ENCODE results near the gene KLF5.

- TF ChIP-seq, protein P1, sequence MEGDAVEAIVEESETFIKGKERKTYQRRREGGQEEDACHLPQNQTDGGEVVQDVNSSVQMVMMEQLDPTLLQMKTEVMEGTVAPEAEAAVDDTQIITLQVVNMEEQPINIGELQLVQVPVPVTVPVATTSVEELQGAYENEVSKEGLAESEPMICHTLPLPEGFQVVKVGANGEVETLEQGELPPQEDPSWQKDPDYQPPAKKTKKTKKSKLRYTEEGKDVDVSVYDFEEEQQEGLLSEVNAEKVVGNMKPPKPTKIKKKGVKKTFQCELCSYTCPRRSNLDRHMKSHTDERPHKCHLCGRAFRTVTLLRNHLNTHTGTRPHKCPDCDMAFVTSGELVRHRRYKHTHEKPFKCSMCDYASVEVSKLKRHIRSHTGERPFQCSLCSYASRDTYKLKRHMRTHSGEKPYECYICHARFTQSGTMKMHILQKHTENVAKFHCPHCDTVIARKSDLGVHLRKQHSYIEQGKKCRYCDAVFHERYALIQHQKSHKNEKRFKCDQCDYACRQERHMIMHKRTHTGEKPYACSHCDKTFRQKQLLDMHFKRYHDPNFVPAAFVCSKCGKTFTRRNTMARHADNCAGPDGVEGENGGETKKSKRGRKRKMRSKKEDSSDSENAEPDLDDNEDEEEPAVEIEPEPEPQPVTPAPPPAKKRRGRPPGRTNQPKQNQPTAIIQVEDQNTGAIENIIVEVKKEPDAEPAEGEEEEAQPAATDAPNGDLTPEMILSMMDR (conservative IDR thresholded peaks at IDR 0.05; ENCODE audit: low read depth in 2 of 2), result no peak
- no peak for TF ChIP-seq EZH2phosphoT487 (IDR thresholded peaks at IDR 0.05; ENCODE audit: unreplicated experiment)
- TF ChIP-seq, protein P2, sequence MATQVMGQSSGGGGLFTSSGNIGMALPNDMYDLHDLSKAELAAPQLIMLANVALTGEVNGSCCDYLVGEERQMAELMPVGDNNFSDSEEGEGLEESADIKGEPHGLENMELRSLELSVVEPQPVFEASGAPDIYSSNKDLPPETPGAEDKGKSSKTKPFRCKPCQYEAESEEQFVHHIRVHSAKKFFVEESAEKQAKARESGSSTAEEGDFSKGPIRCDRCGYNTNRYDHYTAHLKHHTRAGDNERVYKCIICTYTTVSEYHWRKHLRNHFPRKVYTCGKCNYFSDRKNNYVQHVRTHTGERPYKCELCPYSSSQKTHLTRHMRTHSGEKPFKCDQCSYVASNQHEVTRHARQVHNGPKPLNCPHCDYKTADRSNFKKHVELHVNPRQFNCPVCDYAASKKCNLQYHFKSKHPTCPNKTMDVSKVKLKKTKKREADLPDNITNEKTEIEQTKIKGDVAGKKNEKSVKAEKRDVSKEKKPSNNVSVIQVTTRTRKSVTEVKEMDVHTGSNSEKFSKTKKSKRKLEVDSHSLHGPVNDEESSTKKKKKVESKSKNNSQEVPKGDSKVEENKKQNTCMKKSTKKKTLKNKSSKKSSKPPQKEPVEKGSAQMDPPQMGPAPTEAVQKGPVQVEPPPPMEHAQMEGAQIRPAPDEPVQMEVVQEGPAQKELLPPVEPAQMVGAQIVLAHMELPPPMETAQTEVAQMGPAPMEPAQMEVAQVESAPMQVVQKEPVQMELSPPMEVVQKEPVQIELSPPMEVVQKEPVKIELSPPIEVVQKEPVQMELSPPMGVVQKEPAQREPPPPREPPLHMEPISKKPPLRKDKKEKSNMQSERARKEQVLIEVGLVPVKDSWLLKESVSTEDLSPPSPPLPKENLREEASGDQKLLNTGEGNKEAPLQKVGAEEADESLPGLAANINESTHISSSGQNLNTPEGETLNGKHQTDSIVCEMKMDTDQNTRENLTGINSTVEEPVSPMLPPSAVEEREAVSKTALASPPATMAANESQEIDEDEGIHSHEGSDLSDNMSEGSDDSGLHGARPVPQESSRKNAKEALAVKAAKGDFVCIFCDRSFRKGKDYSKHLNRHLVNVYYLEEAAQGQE (IDR thresholded peaks at IDR 0.05; ENCODE audit: unreplicated experiment), result no peak
- no peak for TF ChIP-seq POLR2AphosphoS5 (IDR thresholded peaks at IDR 0.05; ENCODE audit: low read depth)
- no peak for TF ChIP-seq CREB1 (CRISPR knock-in tag; IDR thresholded peaks at IDR 0.05; ENCODE audit: low read depth)
- TF ChIP-seq EZH2 (IDR thresholded peaks at IDR 0.05; ENCODE audit: low read depth, unreplicated experiment), result no peak
- TF ChIP-seq JUNB (IDR thresholded peaks at IDR 0.05; ENCODE audit: unreplicated experiment), result no peak
- TF ChIP-seq ETS1 (IDR thresholded peaks at IDR 0.05), result no peak
- TF ChIP-seq, protein P3, sequence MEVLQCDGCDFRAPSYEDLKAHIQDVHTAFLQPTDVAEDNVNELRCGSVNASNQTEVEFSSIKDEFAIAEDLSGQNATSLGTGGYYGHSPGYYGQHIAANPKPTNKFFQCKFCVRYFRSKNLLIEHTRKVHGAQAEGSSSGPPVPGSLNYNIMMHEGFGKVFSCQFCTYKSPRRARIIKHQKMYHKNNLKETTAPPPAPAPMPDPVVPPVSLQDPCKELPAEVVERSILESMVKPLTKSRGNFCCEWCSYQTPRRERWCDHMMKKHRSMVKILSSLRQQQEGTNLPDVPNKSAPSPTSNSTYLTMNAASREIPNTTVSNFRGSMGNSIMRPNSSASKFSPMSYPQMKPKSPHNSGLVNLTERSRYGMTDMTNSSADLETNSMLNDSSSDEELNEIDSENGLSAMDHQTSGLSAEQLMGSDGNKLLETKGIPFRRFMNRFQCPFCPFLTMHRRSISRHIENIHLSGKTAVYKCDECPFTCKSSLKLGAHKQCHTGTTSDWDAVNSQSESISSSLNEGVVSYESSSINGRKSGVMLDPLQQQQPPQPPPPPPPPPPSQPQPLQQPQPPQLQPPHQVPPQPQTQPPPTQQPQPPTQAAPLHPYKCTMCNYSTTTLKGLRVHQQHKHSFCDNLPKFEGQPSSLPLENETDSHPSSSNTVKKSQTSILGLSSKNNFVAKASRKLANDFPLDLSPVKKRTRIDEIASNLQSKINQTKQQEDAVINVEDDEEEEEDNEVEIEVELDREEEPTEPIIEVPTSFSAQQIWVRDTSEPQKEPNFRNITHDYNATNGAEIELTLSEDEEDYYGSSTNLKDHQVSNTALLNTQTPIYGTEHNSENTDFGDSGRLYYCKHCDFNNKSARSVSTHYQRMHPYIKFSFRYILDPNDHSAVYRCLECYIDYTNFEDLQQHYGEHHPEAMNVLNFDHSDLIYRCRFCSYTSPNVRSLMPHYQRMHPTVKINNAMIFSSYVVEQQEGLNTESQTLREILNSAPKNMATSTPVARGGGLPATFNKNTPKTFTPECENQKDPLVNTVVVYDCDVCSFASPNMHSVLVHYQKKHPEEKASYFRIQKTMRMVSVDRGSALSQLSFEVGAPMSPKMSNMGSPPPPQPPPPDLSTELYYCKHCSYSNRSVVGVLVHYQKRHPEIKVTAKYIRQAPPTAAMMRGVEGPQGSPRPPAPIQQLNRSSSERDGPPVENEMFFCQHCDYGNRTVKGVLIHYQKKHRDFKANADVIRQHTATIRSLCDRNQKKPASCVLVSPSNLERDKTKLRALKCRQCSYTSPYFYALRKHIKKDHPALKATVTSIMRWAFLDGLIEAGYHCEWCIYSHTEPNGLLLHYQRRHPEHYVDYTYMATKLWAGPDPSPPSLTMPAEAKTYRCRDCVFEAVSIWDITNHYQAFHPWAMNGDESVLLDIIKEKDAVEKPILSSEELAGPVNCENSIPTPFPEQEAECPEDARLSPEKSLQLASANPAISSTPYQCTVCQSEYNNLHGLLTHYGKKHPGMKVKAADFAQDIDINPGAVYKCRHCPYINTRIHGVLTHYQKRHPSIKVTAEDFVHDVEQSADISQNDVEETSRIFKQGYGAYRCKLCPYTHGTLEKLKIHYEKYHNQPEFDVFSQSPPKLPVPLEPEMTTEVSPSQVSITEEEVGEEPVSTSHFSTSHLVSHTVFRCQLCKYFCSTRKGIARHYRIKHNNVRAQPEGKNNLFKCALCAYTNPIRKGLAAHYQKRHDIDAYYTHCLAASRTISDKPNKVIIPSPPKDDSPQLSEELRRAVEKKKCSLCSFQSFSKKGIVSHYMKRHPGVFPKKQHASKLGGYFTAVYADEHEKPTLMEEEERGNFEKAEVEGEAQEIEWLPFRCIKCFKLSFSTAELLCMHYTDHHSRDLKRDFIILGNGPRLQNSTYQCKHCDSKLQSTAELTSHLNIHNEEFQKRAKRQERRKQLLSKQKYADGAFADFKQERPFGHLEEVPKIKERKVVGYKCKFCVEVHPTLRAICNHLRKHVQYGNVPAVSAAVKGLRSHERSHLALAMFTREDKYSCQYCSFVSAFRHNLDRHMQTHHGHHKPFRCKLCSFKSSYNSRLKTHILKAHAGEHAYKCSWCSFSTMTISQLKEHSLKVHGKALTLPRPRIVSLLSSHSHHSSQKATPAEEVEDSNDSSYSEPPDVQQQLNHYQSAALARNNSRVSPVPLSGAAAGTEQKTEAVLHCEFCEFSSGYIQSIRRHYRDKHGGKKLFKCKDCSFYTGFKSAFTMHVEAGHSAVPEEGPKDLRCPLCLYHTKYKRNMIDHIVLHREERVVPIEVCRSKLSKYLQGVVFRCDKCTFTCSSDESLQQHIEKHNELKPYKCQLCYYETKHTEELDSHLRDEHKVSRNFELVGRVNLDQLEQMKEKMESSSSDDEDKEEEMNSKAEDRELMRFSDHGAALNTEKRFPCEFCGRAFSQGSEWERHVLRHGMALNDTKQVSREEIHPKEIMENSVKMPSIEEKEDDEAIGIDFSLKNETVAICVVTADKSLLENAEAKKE (CRISPR knock-in tag; IDR thresholded peaks at IDR 0.05), result no peak
Measured at GRCh38 chr13:73101351-73102007, 42.7 kb downstream of the KLF5 start.
